Keratinocyte (primary cell): ENCODE data around the gene SRGAP3.

ENCODE experiments used
- EZH2 ChIP-seq: IDR thresholded peaks from one replicate; pipeline ENCODE4 v1.6.1; 2012; ENCODE audit warnings: inconsistent platforms, mild to moderate bottlenecking, low read length, moderate library complexity
- TF ChIP-seq, protein P1 (sequence below), 3 experiments: IDR thresholded peaks in 1 of 3; conservative IDR thresholded peaks in 1 of 3; optimal IDR thresholded peaks in 1 of 3; 2 replicates in 2 of 3; 3 replicates in 1 of 3; pipeline versions ENCODE3 to v1.5.1; 2011; ENCODE audit warnings: low read length in 3 of 3, mild to moderate bottlenecking in 3 of 3, moderate library complexity in 2 of 3, control low read depth in 1 of 3, inconsistent platforms in 1 of 3; ENCODE audit not compliant: insufficient read depth in 2 of 3; ENCODE audit errors: extremely low read depth in 1 of 3

DNA sequence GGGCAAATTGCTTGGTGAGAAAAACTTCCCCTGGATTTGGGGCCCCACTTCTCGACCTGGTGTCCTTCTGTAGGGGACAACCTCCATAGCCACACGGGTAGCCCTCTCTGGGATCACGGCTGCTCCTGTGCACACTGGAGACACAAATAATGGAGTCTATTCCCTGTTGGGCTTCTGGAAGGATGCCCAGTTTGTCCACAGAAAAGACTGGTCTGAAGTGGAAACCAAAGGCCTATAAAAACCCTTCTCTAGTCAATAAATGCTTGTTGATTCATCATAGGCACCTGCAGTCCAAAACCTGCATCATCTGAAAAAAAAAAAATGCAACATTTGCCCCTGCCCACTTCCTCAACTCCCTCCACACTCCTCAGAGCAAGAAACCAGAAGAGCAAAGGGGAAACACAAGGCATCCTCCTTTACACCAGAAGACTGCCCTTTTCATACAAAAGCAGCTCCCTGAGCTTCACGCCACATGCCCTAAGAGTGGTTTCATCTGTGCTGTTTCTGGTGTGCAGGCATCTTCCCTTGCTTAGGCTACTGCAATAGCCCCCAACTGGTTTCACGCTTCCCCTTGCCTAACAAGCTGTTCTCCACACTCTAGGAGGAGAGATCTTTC lies 36.3 kb downstream of the SRGAP3 start:
- TF ChIP-seq, protein P1, sequence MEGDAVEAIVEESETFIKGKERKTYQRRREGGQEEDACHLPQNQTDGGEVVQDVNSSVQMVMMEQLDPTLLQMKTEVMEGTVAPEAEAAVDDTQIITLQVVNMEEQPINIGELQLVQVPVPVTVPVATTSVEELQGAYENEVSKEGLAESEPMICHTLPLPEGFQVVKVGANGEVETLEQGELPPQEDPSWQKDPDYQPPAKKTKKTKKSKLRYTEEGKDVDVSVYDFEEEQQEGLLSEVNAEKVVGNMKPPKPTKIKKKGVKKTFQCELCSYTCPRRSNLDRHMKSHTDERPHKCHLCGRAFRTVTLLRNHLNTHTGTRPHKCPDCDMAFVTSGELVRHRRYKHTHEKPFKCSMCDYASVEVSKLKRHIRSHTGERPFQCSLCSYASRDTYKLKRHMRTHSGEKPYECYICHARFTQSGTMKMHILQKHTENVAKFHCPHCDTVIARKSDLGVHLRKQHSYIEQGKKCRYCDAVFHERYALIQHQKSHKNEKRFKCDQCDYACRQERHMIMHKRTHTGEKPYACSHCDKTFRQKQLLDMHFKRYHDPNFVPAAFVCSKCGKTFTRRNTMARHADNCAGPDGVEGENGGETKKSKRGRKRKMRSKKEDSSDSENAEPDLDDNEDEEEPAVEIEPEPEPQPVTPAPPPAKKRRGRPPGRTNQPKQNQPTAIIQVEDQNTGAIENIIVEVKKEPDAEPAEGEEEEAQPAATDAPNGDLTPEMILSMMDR (optimal IDR thresholded peaks at IDR 0.05 in 1 of 3, IDR thresholded peaks at IDR 0.05 in 1 of 3, conservative IDR thresholded peaks at IDR 0.05 in 1 of 3; ENCODE audit: extremely low read depth in 1 of 3, insufficient read depth in 2 of 3, low read length in 3 of 3): no peak
- no peak for TF ChIP-seq EZH2
